ENCODE measurements around the gene FOXP4. TPM values are rescaled to one million over a fixed set of nuclear protein-coding genes. Genes with fewer than 3 reads are reported as not detected.

FOXP4 gene
- polyA plus RNA-seq, 1 donor: 129 TPM

DNA sequence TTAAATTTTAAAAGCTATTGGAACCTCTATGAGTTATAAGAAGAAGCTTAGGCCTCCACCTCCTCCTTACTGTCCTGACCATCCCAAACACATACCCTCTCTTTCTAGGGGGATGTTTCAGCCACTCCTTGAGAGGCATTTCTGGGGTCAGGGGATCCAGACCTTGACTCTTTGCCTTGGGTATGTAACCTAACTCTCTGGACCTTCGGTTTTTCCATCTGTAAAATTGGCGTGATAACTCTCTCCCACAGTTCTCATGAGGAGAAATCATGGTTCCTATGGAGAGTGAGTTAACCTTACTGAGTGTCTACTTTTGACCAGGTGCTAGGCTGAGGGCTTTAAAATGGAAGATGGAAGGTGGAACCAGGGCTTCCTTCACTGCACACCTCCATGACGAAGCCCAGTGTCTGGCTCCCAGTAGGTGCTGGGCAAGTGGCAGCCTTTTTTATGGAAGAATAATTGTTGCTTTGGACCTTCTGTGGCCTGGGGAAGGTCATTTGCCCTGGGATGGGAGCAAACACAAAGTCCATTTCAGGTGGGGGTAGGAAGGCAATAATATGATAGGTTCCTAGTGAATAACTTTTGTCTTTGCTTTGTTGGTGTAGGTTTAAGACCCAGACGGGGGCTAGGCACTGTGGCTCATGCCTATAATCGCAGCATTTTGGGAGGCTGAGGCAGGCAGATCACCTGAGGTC is 18.4 kb downstream of the FOXP4 start:
- Histone ChIP-seq H3K4me3 (ENCODE audit: low read length) (no peak overlapping the region), H3K4me1 (ENCODE audit: control insufficient read depth, insufficient read depth, low read length) (peaks cover 68% of the 10 kb centered on the region), H3K27me3 (ENCODE audit: control insufficient read depth, insufficient read depth, low read length) (no peaks in the 10 kb centered on the region), H3K9me3 (ENCODE audit: control insufficient read depth, low read depth, low read length) (no peaks in the 10 kb centered on the region), H3K36me3 (ENCODE audit: control insufficient read depth, insufficient read depth, low read length) (peaks cover 79% of the 10 kb centered on the region), H3K27ac (ENCODE audit: low read length) (no peak overlapping the region)
- DNase-seq: no peak
- no CpG with 5 or more reads among the region's 5 CpGs for WGBS (ENCODE audit: insufficient coverage, low lambda C conversion rate)

- H3K36me3 ChIP-seq (ENCODE audit: control insufficient read depth, insufficient read depth, low read length): peaks cover 88% of the 10 kb centered on the region
- no CpG with 5 or more reads among the region's 13 CpGs for WGBS (ENCODE audit: insufficient coverage, low lambda C conversion rate)
- no peak overlapping the region for H3K4me3 ChIP-seq (ENCODE audit: low read length)
- no peak overlapping the region for H3K27ac ChIP-seq (ENCODE audit: low read length)
- H3K9me3 ChIP-seq (ENCODE audit: control insufficient read depth, low read depth, low read length): no peaks in the 10 kb centered on the region
- H3K4me1 ChIP-seq (ENCODE audit: control insufficient read depth, insufficient read depth, low read length): peaks cover 64% of the 10 kb centered on the region
- no peaks in the 10 kb centered on the region for H3K27me3 ChIP-seq (ENCODE audit: control insufficient read depth, insufficient read depth, low read length)
- no peak for DNase-seq
Observed at GRCh38 chr6:41565701-41566100, 19.5 kb downstream of the FOXP4 start.

GRCh38 chr6:41566961-41567360 is 20.8 kb downstream of the FOXP4 start:
- DNase-seq: no peak
- Histone ChIP-seq H3K4me1 (ENCODE audit: control insufficient read depth, insufficient read depth, low read length) (peaks cover 51% of the 10 kb centered on the region), H3K9me3 (ENCODE audit: control insufficient read depth, low read depth, low read length) (no peaks in the 10 kb centered on the region), H3K27me3 (ENCODE audit: control insufficient read depth, insufficient read depth, low read length) (no peaks in the 10 kb centered on the region), H3K4me3 (ENCODE audit: low read length) (no peak overlapping the region), H3K36me3 (ENCODE audit: control insufficient read depth, insufficient read depth, low read length) (peaks cover 90% of the 10 kb centered on the region), H3K27ac (ENCODE audit: low read length) (no peak overlapping the region)
- no CpG with 5 or more reads among the region's 1 CpG for WGBS (ENCODE audit: insufficient coverage, low lambda C conversion rate)

- H3K36me3 ChIP-seq (ENCODE audit: control insufficient read depth, insufficient read depth, low read length): peaks cover 90% of the 10 kb centered on the region
- peaks cover 44% of the 10 kb centered on the region for H3K4me1 ChIP-seq (ENCODE audit: control insufficient read depth, insufficient read depth, low read length)
Observed at GRCh38 chr6:41567684-41568083, 21.5 kb downstream of the FOXP4 start.

DNA sequence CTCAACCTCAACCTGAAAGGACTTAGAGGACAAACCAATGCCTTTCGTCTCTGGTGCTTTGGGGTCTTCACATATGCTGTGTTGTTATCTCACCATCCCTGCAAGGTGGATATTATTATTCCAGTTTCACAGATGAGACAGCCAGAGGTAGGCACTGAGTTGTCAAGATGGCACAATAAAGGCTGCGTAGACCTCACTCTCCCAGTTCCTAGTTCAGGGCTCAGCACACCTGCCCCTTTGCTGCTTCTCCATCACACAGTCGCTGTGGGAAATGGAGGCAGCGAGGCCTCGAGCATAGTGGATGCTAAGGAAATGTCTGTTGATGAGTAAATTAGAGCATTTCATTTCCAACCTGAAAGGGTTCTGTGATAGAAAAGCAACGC is 22.0 kb downstream of the FOXP4 start:
- Histone ChIP-seq H3K27me3 (ENCODE audit: control insufficient read depth, insufficient read depth, low read length) (no peaks in the 10 kb centered on the region), H3K4me1 (ENCODE audit: control insufficient read depth, insufficient read depth, low read length) (peaks cover 39% of the 10 kb centered on the region), H3K27ac (ENCODE audit: low read length) (peak overlapping the region; percentile 33), H3K9me3 (ENCODE audit: control insufficient read depth, low read depth, low read length) (no peaks in the 10 kb centered on the region), H3K4me3 (ENCODE audit: low read length) (no peak overlapping the region), H3K36me3 (ENCODE audit: control insufficient read depth, insufficient read depth, low read length) (peaks cover 90% of the 10 kb centered on the region)
- no peak for DNase-seq
- no CpG with 5 or more reads among the region's 6 CpGs for WGBS (ENCODE audit: insufficient coverage, low lambda C conversion rate)

More at GRCh38 chr6:41567684-41568083, 21.5 kb downstream of the FOXP4 start:
- no peak for DNase-seq
- no CpG with 5 or more reads among the region's 1 CpG for WGBS (ENCODE audit: insufficient coverage, low lambda C conversion rate)
- H3K27me3 ChIP-seq (ENCODE audit: control insufficient read depth, insufficient read depth, low read length): no peaks in the 10 kb centered on the region
- no peak overlapping the region for H3K4me3 ChIP-seq (ENCODE audit: low read length)
- peak overlapping the region; percentile 33 for H3K27ac ChIP-seq (ENCODE audit: low read length)
- no peaks in the 10 kb centered on the region for H3K9me3 ChIP-seq (ENCODE audit: control insufficient read depth, low read depth, low read length)

- no CpG with 5 or more reads among the region's 13 CpGs for WGBS (ENCODE audit: insufficient coverage, low lambda C conversion rate)
- peak in 1 of 2 donors; percentile 36 for DNase-seq
- H3K4me3 ChIP-seq (ENCODE audit: low read length): no peak overlapping the region
- H3K36me3 ChIP-seq (ENCODE audit: control insufficient read depth, insufficient read depth, low read length): peaks cover 93% of the 10 kb centered on the region
- H3K4me1 ChIP-seq (ENCODE audit: control insufficient read depth, insufficient read depth, low read length): peaks cover 36% of the 10 kb centered on the region
- no peaks in the 10 kb centered on the region for H3K9me3 ChIP-seq (ENCODE audit: control insufficient read depth, low read depth, low read length)
- H3K27me3 ChIP-seq (ENCODE audit: control insufficient read depth, insufficient read depth, low read length): no peaks in the 10 kb centered on the region
- peak overlapping the region; percentile 49 for H3K27ac ChIP-seq (ENCODE audit: low read length)
Observed at GRCh38 chr6:41568585-41569384, 22.6 kb downstream of the FOXP4 start.

- Histone ChIP-seq H3K4me1 (ENCODE audit: control insufficient read depth, insufficient read depth, low read length) (peaks cover 31% of the 10 kb centered on the region), H3K4me3 (ENCODE audit: low read length) (no peak overlapping the region), H3K27me3 (ENCODE audit: control insufficient read depth, insufficient read depth, low read length) (no peaks in the 10 kb centered on the region), H3K27ac (ENCODE audit: low read length) (no peak overlapping the region), H3K36me3 (ENCODE audit: control insufficient read depth, insufficient read depth, low read length) (peaks cover 95% of the 10 kb centered on the region), H3K9me3 (ENCODE audit: control insufficient read depth, low read depth, low read length) (no peaks in the 10 kb centered on the region)
- DNase-seq: no peak
- WGBS (ENCODE audit: insufficient coverage, low lambda C conversion rate): no CpG with 5 or more reads among the region's 5 CpGs
Observed at GRCh38 chr6:41570259-41570615, 24.1 kb downstream of the FOXP4 start.

DNA sequence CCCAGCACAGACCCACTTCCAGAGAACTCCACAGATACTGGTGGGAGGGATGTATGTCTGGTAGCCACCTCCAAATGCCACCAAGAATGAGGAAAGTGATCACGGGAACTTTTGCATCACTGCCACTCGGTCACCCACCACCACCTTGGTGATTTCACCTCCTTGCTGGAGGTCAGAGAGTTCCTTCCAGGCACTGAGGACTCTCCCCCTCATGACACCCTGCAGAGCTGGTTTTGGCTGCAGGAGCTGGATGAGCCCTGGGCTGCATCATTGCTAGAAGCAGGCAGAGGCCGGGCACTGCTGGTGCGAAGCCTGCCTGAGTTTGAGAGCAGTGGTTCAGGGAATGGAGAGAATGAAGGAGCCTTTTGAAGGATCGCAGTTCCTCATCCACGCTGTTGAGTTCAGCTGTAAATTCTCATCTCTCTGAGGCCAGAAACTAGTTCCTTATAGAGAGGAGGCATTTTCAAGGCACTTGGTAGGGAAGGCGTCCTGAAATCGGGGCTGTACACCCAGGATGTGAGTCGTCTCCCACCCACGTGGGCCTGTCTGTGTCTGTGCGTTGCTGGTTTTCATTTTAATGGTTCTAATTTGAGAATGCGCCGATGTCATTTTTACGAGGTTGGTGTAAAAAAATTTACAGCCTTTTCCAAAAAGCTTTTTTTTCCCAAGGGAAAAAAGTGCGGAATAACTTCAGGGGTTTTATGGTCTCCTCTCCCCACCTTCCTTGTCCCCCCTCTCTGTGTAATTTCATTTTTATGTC is 25.0 kb downstream of the FOXP4 start:
- Histone ChIP-seq H3K4me1 (ENCODE audit: control insufficient read depth, insufficient read depth, low read length) (peaks cover 31% of the 10 kb centered on the region), H3K36me3 (ENCODE audit: control insufficient read depth, insufficient read depth, low read length) (peaks cover 93% of the 10 kb centered on the region), H3K4me3 (ENCODE audit: low read length) (no peak overlapping the region), H3K27me3 (ENCODE audit: control insufficient read depth, insufficient read depth, low read length) (no peaks in the 10 kb centered on the region), H3K9me3 (ENCODE audit: control insufficient read depth, low read depth, low read length) (no peaks in the 10 kb centered on the region), H3K27ac (ENCODE audit: low read length) (no peak overlapping the region)
- WGBS (ENCODE audit: insufficient coverage, low lambda C conversion rate): no CpG with 5 or more reads among the region's 15 CpGs
- DNase-seq: no peak

- Histone ChIP-seq H3K27ac (ENCODE audit: low read length) (no peak overlapping the region), H3K9me3 (ENCODE audit: control insufficient read depth, low read depth, low read length) (no peaks in the 10 kb centered on the region), H3K27me3 (ENCODE audit: control insufficient read depth, insufficient read depth, low read length) (no peaks in the 10 kb centered on the region), H3K36me3 (ENCODE audit: control insufficient read depth, insufficient read depth, low read length) (peaks cover 92% of the 10 kb centered on the region), H3K4me1 (ENCODE audit: control insufficient read depth, insufficient read depth, low read length) (peaks cover 37% of the 10 kb centered on the region), H3K4me3 (ENCODE audit: low read length) (no peak overlapping the region)
- DNase-seq: no peak
- no CpG with 5 or more reads among the region's 2 CpGs for WGBS (ENCODE audit: insufficient coverage, low lambda C conversion rate)
Observed at GRCh38 chr6:41572613-41573012, 26.4 kb downstream of the FOXP4 start.

DNA sequence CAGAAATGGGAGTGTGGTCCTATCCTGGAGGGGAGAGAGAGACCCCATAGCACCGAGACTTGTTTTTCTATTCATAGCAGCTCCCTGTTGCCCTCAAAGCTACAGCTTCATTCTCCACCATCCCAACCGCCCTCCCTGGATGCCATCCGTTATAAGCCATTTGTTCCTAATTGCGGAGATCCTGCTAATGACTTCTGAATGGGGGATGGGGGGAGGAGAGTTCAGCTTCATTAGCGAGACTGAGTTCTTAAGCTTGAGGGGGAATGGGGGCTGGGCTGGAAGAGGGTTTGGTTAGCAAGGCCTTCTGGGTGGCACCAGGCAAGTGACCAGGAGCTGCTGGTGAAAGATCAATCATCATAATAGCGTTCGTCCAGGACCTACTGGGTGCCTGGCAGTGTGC is 27.1 kb downstream of the FOXP4 start:
- no peaks in the 10 kb centered on the region for H3K9me3 ChIP-seq (ENCODE audit: control insufficient read depth, low read depth, low read length)
- DNase-seq: no peak
- peaks cover 37% of the 10 kb centered on the region for H3K4me1 ChIP-seq (ENCODE audit: control insufficient read depth, insufficient read depth, low read length)
- WGBS (ENCODE audit: insufficient coverage, low lambda C conversion rate): no CpG with 5 or more reads among the region's 7 CpGs
- no peaks in the 10 kb centered on the region for H3K27me3 ChIP-seq (ENCODE audit: control insufficient read depth, insufficient read depth, low read length)
- H3K36me3 ChIP-seq (ENCODE audit: control insufficient read depth, insufficient read depth, low read length): peaks cover 92% of the 10 kb centered on the region
- H3K4me3 ChIP-seq (ENCODE audit: low read length): no peak overlapping the region
- no peak overlapping the region for H3K27ac ChIP-seq (ENCODE audit: low read length)

Measured in large intestine (tissue), 3 donors.